SK-N-SH (cell line): ENCODE data around the gene TNFSF13. TPM values are rescaled to one million over a fixed set of nuclear protein-coding genes. Genes with fewer than 3 reads are reported as not detected.

Experiments
- CTCF ChIA-PET: fragments of 300-600, 350-600 bp; formaldehyde crosslinking; extraction: SDS; loops from one replicate; lab custom pipeline; 2021; lab: Yijun Ruan, JAX
- POLR2A ChIA-PET: fragments of 350-600 bp; sonication (Branson Sonifier 250); formaldehyde crosslinking; extraction: SDS; loops from one replicate; lab custom pipeline; 2020; ENCODE audit warnings: antibody characterized with exemption, inconsistent platforms; lab: Yijun Ruan, JAX
- DNase-seq: peaks from one replicate; pipeline ENCODE4 v3.0.0; 2012
- H2AFZ ChIP-seq: fragments of 200-600 bp; sonication (generic); 2 replicates; pipeline ENCODE4 v1.8.1; 2016; ENCODE audit warnings: antibody characterized with exemption, mild to moderate bottlenecking, low read depth
- H3F3A ChIP-seq: fragments of 200-600 bp; sonication (generic); replicated peaks from 2 replicates; pipeline ENCODE3; 2016; ENCODE audit warnings: antibody characterized with exemption, mild to moderate bottlenecking; ENCODE audit not compliant: insufficient read depth
- H3K27ac ChIP-seq, 2 experiments: fragments of 200-500 bp in 1 of 2; fragments of 200-600 bp in 1 of 2; sonication (Bioruptor generic) in 1 of 2; sonication (generic), shearing (Covaris generic) in 1 of 2; 2 replicates each; pipeline versions ENCODE4 v1.5.1 to v1.6.1; 2014 to 2016; ENCODE audit warnings: low read depth in 2 of 2, inconsistent platforms in 1 of 2, low read length in 1 of 2, mild to moderate bottlenecking in 1 of 2, mixed read lengths in 1 of 2
- H3K27me3 ChIP-seq: fragments of 200-600 bp; sonication (generic), shearing (Covaris generic); 2 replicates; pipeline ENCODE4 v1.6.1; 2016; ENCODE audit warnings: mixed run types; ENCODE audit not compliant: insufficient read depth
- H3K36me3 ChIP-seq, 2 experiments: fragments of 200-500 bp in 1 of 2; fragments of 200-600 bp in 1 of 2; sonication (Bioruptor generic) in 1 of 2; sonication (generic) in 1 of 2; replicated peaks in 1 of 2; 2 replicates each; pipeline versions ENCODE3 to v1.5.1; 2014 to 2016; ENCODE audit warnings: low read length in 1 of 2, mild to moderate bottlenecking in 1 of 2; ENCODE audit not compliant: insufficient read depth in 2 of 2, control insufficient read depth in 1 of 2
- H3K4me1 ChIP-seq, 2 experiments: fragments of 200-500 bp in 1 of 2; fragments of 200-600 bp in 1 of 2; sonication (Bioruptor generic) in 1 of 2; sonication (generic), shearing (Covaris generic) in 1 of 2; 2 replicates each; pipeline versions ENCODE4 v1.5.1 to v1.6.1; 2014 to 2016; ENCODE audit warnings: low read depth in 1 of 2, low read length in 1 of 2, mixed run types in 1 of 2; ENCODE audit not compliant: insufficient read depth in 2 of 2, control insufficient read depth in 1 of 2
- H3K4me2 ChIP-seq: fragments of 200-600 bp; sonication (generic), shearing (Covaris generic); 2 replicates; pipeline ENCODE4 v1.6.1; 2017; ENCODE audit warnings: mixed run types
- H3K4me3 ChIP-seq, 2 experiments: fragments of 200-500 bp in 1 of 2; fragments of 200-600 bp in 1 of 2; sonication (Bioruptor generic) in 1 of 2; sonication (generic), shearing (Covaris generic) in 1 of 2; 2 replicates each; pipeline versions ENCODE4 v1.5.1 to v1.8.1; 2014 to 2016; ENCODE audit warnings: low read depth in 2 of 2, inconsistent platforms in 1 of 2, low read length in 1 of 2, mild to moderate bottlenecking in 1 of 2, mixed read lengths in 1 of 2, moderate library complexity in 1 of 2
- H3K79me2 ChIP-seq: fragments of 200-600 bp; sonication (generic); 2 replicates; pipeline ENCODE4 v1.8.1; 2017; ENCODE audit warnings: mild to moderate bottlenecking; ENCODE audit not compliant: insufficient read depth
- H3K9ac ChIP-seq: fragments of 200-600 bp; sonication (generic); 2 replicates; pipeline ENCODE4 v1.6.1; 2017; ENCODE audit warnings: mixed run types
- H3K9me2 ChIP-seq: fragments of 200-600 bp; sonication (generic); 2 replicates; pipeline ENCODE4 v1.6.1; 2017; ENCODE audit warnings: mixed run types
- H3K9me3 ChIP-seq: fragments of 200-600 bp; sonication (generic); 2 replicates; pipeline ENCODE4 v1.6.1; 2017; ENCODE audit warnings: mixed run types, mild to moderate bottlenecking, moderate library complexity
- H4K20me1 ChIP-seq: fragments of 200-600 bp; sonication (generic); 2 replicates; pipeline ENCODE4 v1.6.1; 2017; ENCODE audit warnings: mild to moderate bottlenecking, mixed run types; ENCODE audit not compliant: insufficient read depth
- CTCF ChIP-seq: fragments of 200-600 bp; sonication (generic); IDR thresholded peaks from 2 replicates; pipeline ENCODE4 v1.6.1; 2017; ENCODE audit warnings: antibody characterized with exemption, mild to moderate bottlenecking, moderate library complexity
- EZH2phosphoT487 ChIP-seq: fragments of 200-600 bp; sonication (generic); IDR thresholded peaks from 2 replicates; pipeline ENCODE4 v1.6.1; 2017; ENCODE audit warnings: low read depth, mixed run types, mild to moderate bottlenecking, antibody characterized with exemption, moderate library complexity, borderline replicate concordance
- FOXJ3 ChIP-seq: sonication (generic); formaldehyde crosslinking; IDR thresholded peaks from 2 replicates; pipeline ENCODE4 v1.5.1; 2020; ENCODE audit warnings: mild to moderate bottlenecking, missing genetic modification reagents
- GABPA ChIP-seq: IDR thresholded peaks from 2 replicates; pipeline ENCODE4 v1.4.0; 2012; ENCODE audit warnings: low read depth, mild to moderate bottlenecking
- GATA2 ChIP-seq: sonication (generic); formaldehyde crosslinking; IDR thresholded peaks from 2 replicates; pipeline ENCODE4 v1.5.0; 2020; ENCODE audit warnings: mild to moderate bottlenecking, missing genetic modification reagents
- MEF2A ChIP-seq: IDR thresholded peaks from 2 replicates; pipeline ENCODE4 v1.4.0; 2012; ENCODE audit warnings: low read depth, borderline replicate concordance
- NFIC ChIP-seq: IDR thresholded peaks from 2 replicates; pipeline ENCODE4 v1.4.0; 2012; ENCODE audit warnings: borderline replicate concordance
- POLR2AphosphoS5 ChIP-seq: IDR thresholded peaks from 2 replicates; pipeline ENCODE4 v1.6.1; 2012; ENCODE audit warnings: low read depth, low read length
- RFX5 ChIP-seq: IDR thresholded peaks from 2 replicates; pipeline ENCODE4 v1.6.1; 2012; ENCODE audit warnings: mild to moderate bottlenecking, improper control_type of control experiment, low read length
- SIN3A ChIP-seq: IDR thresholded peaks from 2 replicates; pipeline ENCODE4 v1.6.1; 2012; ENCODE audit warnings: low read depth, mild to moderate bottlenecking, low read length, moderate library complexity, borderline replicate concordance
- TAF1 ChIP-seq: IDR thresholded peaks from 2 replicates; pipeline ENCODE4 v1.6.1; 2012; ENCODE audit warnings: low read depth, mild to moderate bottlenecking, low read length, moderate library complexity, borderline replicate concordance
- TEAD4 ChIP-seq: IDR thresholded peaks from 2 replicates; pipeline ENCODE4 v1.4.0; 2012; ENCODE audit warnings: mild to moderate bottlenecking, borderline replicate concordance; ENCODE audit not compliant: insufficient read depth
- WGBS: methylation state at CpG from one replicate; pipeline ENCODE4 v1.1.6; 2017; ENCODE audit warnings: low lambda C conversion rate; 5-methylcytosine and 5-hydroxymethylcytosine counted together
- polyA plus RNA-seq, 3 experiments: library from polyadenylated mRNA; depleted of rRNA; stranded (reverse); fragments of >200 nt; gene quantifications; 2 replicates each; pipeline ENCODE4 v1.2.3, GENCODE V29; 2012
- TF ChIP-seq, protein P1 (sequence below): fragments of 150-350 bp; IDR thresholded peaks from 2 replicates; pipeline ENCODE4 v1.6.1; 2017; ENCODE audit warnings: antibody characterized with exemption, low read length, low read depth, borderline replicate concordance
- TF ChIP-seq, protein P2 (sequence below): IDR thresholded peaks from 2 replicates; pipeline ENCODE4; 2012

Gene TNFSF13
- polyA plus RNA-seq, 1 of the 3 experiments (the other 2 are of a cell fraction), result 2.1 TPM

DNA sequence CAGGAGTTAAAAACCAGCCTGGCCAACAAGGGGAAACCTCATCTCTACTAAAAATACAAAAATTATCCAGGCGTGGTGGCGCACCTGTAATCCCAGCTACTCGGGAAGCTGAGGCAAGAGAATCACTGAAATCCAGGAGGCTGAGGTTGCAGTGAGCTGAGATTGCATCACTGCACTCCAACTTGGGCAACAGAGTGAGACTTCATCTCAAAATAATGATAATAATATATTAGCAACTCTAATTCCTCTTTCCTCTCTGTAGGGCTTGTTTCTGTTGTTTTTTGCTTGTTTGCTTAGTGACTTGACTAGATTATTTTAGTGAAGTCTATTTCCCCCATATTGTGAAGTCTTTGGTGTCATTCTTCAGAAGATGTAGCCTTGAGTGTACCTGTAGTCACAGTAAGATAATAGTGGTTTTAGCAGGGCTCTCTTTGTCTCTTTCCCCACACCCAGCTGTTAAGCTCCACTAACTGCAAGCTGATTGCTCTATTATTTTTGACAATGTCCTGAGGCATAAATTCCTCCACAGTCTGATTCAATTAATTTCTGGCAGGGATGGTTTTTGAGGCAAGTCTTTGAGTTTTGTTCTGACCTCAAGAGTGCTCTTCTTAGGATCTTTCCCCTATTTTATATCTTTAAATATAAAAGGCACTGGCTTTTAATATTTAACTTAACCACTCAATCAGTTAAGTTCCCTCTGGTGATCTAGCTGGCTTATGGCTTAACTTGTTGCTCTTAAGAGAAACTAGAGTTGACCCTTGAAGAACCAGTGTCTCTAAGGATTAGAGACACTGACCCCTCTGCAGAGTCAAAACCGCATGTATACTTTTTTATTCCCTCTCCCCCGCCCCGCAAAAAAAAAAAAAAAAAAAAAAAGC is 28.3 kb upstream of the TNFSF13 start:
- no peak overlapping the region for H3K4me2 ChIP-seq
- 56% methylated on average over 6 of the region's 6 CpGs for WGBS
- no peaks in the 10 kb centered on the region; the same call in 1 of the 2 replicates for H3K27me3 ChIP-seq
- H2AFZ ChIP-seq, result no peak overlapping the region
- H3F3A ChIP-seq, result peaks cover 3% of the 10 kb centered on the region
- H3K4me3 ChIP-seq, result no peak overlapping the region
- CTCF ChIA-PET, result interaction anchor here (1.2 to 3.0 kb wide), 2 partner anchors 16 to 31 kb away, joined by 4 to 13 read pairs; partner anchors contain the start of gene SENP3
- H4K20me1 ChIP-seq, result no peaks in the 10 kb centered on the region
- H3K9me2 ChIP-seq, result no peaks in the 10 kb centered on the region
- no peaks in the 10 kb centered on the region for H3K36me3 ChIP-seq
- no peaks in the 10 kb centered on the region for H3K79me2 ChIP-seq
- no peak overlapping the region for H3K27ac ChIP-seq
- POLR2A ChIA-PET, result no interaction called here
- DNase-seq, result no peak
- H3K9me3 ChIP-seq, result peaks cover 9% of the 10 kb centered on the region
- H3K9ac ChIP-seq, result no peak overlapping the region
- no peaks in the 10 kb centered on the region for H3K4me1 ChIP-seq
- no peak for TF ChIP-seq FOXJ3 (CRISPR knock-in tag)
- TF ChIP-seq, protein P1, sequence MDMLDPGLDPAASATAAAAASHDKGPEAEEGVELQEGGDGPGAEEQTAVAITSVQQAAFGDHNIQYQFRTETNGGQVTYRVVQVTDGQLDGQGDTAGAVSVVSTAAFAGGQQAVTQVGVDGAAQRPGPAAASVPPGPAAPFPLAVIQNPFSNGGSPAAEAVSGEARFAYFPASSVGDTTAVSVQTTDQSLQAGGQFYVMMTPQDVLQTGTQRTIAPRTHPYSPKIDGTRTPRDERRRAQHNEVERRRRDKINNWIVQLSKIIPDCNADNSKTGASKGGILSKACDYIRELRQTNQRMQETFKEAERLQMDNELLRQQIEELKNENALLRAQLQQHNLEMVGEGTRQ, result no peak
- TF ChIP-seq NFIC, result no peak
- TF ChIP-seq, protein P2, sequence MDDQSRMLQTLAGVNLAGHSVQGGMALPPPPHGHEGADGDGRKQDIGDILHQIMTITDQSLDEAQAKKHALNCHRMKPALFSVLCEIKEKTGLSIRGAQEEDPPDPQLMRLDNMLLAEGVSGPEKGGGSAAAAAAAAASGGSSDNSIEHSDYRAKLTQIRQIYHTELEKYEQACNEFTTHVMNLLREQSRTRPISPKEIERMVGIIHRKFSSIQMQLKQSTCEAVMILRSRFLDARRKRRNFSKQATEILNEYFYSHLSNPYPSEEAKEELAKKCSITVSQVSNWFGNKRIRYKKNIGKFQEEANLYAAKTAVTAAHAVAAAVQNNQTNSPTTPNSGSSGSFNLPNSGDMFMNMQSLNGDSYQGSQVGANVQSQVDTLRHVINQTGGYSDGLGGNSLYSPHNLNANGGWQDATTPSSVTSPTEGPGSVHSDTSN, result no peak
- no peak for TF ChIP-seq EZH2phosphoT487
- TF ChIP-seq RFX5, result no peak
- no peak for TF ChIP-seq TAF1

DNA sequence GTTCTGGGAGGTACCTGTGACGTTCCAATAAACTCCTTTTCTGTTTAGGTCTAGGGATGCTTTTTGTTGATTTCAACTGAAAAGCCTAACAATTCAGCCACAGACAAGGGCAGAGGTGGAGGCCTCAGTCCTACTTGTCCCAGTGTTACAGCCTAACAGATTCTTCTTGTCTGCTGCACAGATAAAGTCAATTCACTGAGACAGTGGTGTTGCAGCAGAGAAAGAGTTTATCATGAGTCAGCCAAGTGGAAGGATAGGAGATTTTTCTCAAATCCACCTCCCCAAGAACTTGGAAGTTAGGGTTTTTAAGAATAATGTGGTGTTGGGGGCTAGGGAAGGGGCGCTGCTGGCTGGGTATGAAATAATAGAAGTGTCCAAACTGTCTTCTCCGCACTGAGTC is 20.5 kb upstream of the TNFSF13 start:
- H3K4me1 ChIP-seq, result no peaks in the 10 kb centered on the region
- no peak overlapping the region for H3K4me3 ChIP-seq
- H3F3A ChIP-seq, result no peaks in the 10 kb centered on the region
- no peaks in the 10 kb centered on the region for H3K79me2 ChIP-seq
- H3K9me2 ChIP-seq, result no peaks in the 10 kb centered on the region
- H3K36me3 ChIP-seq, result no peaks in the 10 kb centered on the region
- H3K4me2 ChIP-seq, result no peak overlapping the region
- 45% methylated on average over 3 of the region's 3 CpGs for whole genome bisulfite sequencing
- no peak overlapping the region for H3K9ac ChIP-seq
- CTCF ChIA-PET, result interaction anchor here (6.8 kb wide), 1 partner anchor 23 kb away, joined by 32 read pairs; the partner anchor contains the start of gene SENP3
- H4K20me1 ChIP-seq, result no peaks in the 10 kb centered on the region
- DNase-seq, result no peak
- no peak overlapping the region for H2AFZ ChIP-seq
- POLR2A ChIA-PET, result interaction anchor here (1.2 kb wide), 1 partner anchor 22 kb away, joined by 3 read pairs; no protein-coding TSS in a partner anchor
- no peak for TF ChIP-seq GATA2
- TF ChIP-seq POLR2AphosphoS5, result no peak
- TF ChIP-seq MEF2A, result no peak
- TF ChIP-seq GABPA, result no peak
- TF ChIP-seq CTCF, result no peak
- TF ChIP-seq TEAD4, result no peak
- no peak for TF ChIP-seq EZH2phosphoT487
- TF ChIP-seq FOXJ3 (CRISPR knock-in tag), result no peak
- TF ChIP-seq, protein P2, result no peak
- no peak for TF ChIP-seq SIN3A
- no peaks in the 10 kb centered on the region for H3K27me3 ChIP-seq
- peaks cover 3% of the 10 kb centered on the region; the same call in 1 of the 2 replicates for H3K9me3 ChIP-seq
- no peak overlapping the region for H3K27ac ChIP-seq
